22Rv1 (cell line): ENCODE measurements around the gene RAD51B.

Experiments used
- CTCF ChIP-seq: fragments of 450-650 bp; IDR thresholded peaks from 2 replicates; pipeline ENCODE4 v1.5.1; 2017; ENCODE audit warnings: mild to moderate bottlenecking
- ZFX ChIP-seq: fragments of 450-650 bp; IDR thresholded peaks from 2 replicates; pipeline ENCODE4 v1.6.1; 2017; ENCODE audit warnings: antibody characterized with exemption, borderline replicate concordance

GRCh38 chr14:67821121-67821520 is 1.5 kb downstream of the RAD51B start:
- no peak for TF ChIP-seq CTCF
- no peak for TF ChIP-seq ZFX
